HG02943 (cell line): Measurements from ENCODE around the gene TCHHL1.
"Not testable (repeated sequence)": the region's sequence is repeated elsewhere in the genome, so short reads cannot be mapped to it uniquely, and the experiment has no call there.

Experiments
- ATAC-seq: cut with Tn5 transposase; IDR thresholded peaks from one replicate; pipeline ENCODE4 v1.9.1; 2021; ENCODE audit warnings: mild to moderate bottlenecking, low read depth, moderate library complexity; ENCODE audit not compliant: unreplicated experiment

TCHHL1 gene

GRCh38 chr1:152096931-152097330 is 8.1 kb upstream of the TCHHL1 start:
- ATAC-seq = no peak

DNA sequence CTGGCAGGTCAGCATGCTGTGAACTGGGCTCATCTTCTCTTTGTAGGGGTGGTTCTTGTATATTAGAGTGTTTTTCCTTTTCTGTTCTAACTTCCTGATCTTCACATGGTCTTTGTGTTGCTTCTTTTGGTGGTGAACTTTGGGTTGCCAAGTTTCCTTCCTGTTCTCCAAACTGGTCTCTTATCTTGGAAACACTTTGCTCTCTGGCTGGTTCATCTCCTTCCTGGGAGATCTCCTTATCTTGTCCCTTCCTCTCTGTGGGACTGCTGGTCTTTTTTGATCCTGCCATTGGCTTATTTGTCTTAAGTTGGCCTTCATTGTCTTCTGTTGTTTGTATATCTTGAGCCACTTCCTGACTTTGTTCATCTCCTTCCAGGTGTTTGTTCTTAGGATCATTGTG is 2.1 kb downstream of the TCHHL1 start:
- no peak for ATAC-seq

GRCh38 chr1:152084853-152085252 is 4.0 kb downstream of the TCHHL1 start:
- ATAC-seq = no peak

DNA sequence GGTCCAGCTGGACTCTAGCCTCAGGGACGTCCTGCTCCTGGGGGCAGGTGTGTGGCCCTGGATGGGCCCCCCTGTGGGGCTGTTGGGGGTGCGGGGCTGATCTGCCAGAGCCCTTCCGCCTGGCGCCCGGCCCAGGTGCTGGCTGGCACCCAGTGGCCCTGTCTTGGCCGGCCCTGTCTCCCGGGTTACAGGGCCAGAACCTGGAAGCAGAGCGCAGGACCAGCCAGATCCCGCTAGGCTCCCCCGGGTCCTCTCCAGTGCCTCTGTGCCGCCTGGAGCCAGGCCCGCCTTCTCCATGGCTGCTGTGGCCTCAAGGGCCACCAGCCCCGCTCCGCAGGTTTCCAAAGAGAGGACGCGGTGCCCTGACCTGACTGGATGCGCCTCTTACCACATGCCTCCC is 7.8 kb downstream of the TCHHL1 start:
- ATAC-seq = not testable (repeated sequence)

DNA sequence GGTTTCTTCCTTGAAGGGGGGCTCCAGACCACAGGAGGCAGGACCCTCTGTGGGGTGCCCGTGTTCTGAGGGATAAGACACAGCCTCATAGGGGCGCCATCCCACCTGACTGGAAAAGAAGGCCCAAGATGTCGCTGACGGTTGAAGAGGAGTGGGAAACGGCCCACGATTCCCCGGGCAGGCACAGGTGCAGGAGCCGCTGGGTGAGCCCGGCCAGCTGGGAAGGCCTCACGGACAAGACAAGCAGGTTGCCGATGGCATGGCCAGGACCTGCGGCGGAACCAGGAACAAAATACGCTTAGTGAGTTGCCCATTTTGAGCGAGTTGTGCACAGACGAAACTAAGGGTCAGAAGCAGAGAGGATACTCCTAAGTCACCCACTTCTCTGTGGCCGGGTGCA is 8.4 kb downstream of the TCHHL1 start:
- ATAC-seq = not testable (repeated sequence)

- ATAC-seq = no peak
Observed at GRCh38 chr1:152078831-152079441, 9.9 kb downstream of the TCHHL1 start.

DNA sequence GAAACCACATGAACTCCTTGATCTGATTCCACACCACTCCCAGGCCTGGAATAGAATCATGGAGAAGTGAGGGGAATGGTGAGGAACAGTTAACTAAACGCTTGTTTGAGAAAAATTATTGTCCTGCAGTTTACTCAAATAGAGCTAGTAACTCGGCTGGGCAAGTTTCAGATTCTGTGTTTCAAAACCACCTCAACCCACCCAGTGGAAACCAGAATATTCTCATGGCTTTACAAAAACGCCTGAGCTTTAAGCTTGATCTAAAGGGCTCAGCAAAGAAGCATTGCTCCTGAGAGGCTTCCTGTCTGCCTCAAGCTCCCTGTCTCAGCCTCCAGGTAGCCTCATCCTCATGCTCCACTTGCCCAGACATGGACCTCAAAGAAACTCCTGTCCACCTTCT is 16.6 kb downstream of the TCHHL1 start:
- ATAC-seq = no peak

GRCh38 chr1:152071123-152071522 is 17.7 kb downstream of the TCHHL1 start:
- no peak for ATAC-seq

DNA sequence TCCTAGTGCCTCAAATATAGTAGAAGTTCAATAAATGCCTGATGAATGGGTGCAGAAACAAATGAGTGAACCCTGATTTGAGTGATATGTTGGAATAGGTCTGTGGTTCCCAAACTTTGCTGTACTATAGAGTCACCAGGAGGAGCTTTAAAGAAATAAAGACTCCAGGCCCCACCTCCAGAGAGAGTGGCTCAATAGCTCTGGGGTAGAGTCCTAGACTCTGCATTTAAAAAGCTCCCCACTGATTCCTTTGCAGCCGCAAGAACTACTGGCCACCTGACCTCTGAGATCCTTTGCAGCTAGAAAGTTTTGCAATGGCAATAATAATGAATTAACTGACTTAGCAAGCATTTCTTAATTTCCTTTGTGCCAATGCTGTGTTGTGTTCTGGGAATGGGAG is 20.9 kb downstream of the TCHHL1 start:
- no peak for ATAC-seq

- ATAC-seq = no peak
Observed at GRCh38 chr1:152067150-152067549, 21.7 kb downstream of the TCHHL1 start.

DNA sequence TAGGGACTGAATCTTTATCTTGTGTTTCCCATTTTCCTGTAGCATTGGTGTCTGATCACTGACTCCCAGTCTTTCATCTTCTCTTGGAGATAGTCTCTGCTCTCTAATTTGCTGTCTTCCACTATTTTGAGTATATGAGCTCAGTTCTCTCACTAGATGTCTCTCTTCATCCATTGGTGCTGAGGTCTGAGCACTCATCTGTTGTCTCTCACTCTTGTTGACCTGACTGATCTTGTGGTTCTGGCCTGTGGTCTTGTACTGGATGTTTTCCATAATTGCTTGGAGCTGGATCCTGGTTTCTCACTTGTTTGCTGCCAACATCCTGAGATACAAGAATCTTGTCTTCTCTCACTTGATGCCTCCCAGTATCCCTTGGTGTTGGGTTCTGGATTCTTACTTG is 26.9 kb downstream of the TCHHL1 start:
- ATAC-seq = no peak

DNA sequence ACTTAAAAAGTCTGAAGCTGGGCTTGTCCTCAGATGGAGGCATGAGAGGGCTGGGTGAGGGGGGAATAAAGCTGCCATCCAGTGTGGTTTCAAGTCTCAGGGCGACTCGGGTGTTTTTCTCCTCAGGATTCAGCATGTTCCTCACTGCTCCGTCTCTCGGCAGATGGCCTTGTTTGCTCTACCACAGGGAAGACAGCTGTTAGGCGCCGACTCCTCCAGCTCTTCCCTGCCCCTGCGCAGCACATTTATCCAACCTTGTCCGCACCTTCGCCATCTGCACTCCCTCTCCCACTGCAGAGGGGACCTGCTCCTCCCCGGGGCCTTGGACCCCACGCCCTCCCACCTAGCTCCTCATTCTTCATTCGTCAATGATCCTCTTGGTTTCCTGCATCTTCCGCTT is 35.5 kb downstream of the TCHHL1 start:
- ATAC-seq = no peak

DNA sequence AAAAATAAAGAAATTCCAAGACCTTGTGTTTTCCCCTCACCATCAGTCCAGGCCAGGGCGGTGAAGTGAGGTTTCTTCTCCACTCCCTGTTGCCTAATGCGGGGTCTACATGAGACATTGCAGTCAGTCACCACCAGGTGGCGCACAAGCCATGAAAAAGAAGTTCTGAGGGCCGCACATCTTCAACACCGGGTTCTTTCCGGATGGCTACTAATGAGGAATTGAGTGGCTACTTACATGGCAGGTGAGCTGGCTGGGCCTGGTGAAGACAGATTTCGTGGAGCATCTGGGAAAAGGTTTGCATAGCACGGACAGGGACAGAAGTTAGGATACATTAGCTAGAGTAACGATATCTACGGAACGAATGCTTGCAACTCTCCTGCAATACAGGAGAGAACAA is 36.3 kb downstream of the TCHHL1 start:
- no peak for ATAC-seq

GRCh38 chr1:152050886-152051675 is 37.8 kb downstream of the TCHHL1 start:
- ATAC-seq = no peak

- no peak for ATAC-seq
Observed at GRCh38 chr1:152049291-152050083, 39.4 kb downstream of the TCHHL1 start.

DNA sequence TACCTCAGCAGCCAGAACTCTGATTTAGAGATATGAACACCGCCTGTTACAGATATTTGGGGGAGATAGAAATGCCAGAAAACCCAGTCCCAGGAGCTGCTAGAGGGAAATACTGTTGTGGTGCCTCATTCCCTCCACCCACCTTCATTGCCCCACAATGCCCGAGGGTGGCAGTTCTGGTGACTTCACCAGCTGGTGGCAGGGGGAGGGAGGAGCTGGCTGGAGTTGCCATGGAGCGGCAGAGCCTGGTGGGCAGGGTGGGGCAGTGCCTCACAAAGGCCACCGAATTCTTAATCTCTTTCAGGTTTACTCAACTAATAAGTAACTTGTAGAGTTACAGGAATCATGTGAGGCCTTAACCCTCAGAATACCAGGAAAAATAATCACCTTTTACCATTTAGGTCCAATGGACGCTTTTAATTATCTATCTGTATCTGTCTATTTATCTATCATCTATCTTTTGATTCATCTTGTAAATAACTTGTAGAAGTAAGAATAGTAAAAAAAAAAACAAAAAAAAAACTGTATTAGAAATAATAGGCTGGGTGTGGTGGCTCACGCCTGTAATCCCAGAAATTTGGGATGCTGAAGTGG is 40.4 kb downstream of the TCHHL1 start:
- ATAC-seq = peak; percentile 23

- peak; percentile 93 for ATAC-seq
Observed at GRCh38 chr1:152047730-152048415, 41.0 kb downstream of the TCHHL1 start.

DNA sequence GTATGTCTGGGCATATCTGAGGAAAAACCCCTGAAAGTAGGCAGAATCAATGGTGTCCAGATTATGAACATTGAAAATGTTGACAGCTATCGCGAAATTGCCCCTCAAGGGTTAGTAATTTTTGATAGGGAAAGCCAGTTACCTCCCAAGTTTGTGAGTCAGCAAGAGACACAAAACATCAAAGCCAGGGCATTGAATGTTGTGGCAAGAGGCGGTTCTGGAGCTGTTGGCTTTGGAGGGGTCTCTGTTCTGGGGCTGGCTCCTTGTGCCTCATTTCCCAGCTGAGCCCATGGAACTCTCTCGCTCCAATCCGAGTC is 41.5 kb downstream of the TCHHL1 start:
- ATAC-seq = no peak

- no peak for ATAC-seq
Observed at GRCh38 chr1:152044386-152044785, 44.5 kb downstream of the TCHHL1 start.

DNA sequence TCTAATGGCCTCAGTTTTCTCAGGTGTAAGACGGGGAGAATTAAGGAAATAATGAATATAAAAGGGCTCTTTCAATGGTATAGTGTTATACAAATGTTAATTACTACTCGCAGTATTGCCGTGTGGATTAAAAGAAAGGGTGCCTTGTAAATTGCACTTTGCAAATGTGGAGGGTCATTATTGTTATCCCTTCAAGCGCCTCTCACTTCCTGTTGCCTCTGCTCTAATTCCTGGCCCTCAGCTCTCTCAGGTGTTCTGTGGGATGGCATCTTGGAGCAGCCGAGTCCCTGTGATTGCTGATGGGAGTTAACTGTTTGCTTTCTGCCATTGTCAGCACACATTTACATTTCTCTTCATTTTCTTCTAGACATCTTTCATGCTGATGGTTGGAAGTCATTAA is 45.0 kb downstream of the TCHHL1 start:
- no peak for ATAC-seq

- ATAC-seq = no peak
Observed at GRCh38 chr1:152042030-152042429, 46.8 kb downstream of the TCHHL1 start.
